Measurements from ENCODE around the gene STRA8.

STRA8 gene, protein sequence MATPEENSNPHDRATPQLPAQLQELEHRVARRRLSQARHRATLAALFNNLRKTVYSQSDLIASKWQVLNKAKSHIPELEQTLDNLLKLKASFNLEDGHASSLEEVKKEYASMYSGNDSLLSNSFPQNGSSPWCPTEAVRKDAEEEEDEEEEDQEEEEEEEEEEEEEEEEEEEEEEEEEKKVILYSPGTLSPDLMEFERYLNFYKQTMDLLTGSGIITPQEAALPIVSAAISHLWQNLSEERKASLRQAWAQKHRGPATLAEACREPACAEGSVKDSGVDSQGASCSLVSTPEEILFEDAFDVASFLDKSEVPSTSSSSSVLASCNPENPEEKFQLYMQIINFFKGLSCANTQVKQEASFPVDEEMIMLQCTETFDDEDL

DNA sequence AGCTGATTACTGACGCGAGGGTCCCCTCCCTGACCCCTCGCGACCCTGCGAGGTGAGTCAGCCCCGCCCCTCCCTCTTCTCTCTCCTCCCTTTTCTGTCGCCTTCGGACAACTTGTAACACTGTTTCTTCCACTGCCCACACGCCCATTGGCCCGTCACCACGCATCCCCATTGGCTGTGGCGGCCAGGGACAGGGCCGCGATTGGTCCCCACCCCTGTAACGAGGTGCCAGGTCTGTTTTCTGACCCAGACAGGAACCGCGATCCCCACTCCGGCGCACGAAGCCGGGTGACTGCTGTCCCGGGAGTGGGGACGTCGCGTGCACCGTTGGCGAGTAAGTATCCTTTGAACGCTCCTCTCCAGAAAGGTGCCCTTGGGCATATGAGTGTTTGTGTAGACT, at the start of gene STRA8:
Gene STRA8 (plus strand): TSS at position 269 of the 400 bp plus-strand sequence. CDS start 6,687 bp downstream, outside the sequence.
- DNase-seq: no peak

DNA sequence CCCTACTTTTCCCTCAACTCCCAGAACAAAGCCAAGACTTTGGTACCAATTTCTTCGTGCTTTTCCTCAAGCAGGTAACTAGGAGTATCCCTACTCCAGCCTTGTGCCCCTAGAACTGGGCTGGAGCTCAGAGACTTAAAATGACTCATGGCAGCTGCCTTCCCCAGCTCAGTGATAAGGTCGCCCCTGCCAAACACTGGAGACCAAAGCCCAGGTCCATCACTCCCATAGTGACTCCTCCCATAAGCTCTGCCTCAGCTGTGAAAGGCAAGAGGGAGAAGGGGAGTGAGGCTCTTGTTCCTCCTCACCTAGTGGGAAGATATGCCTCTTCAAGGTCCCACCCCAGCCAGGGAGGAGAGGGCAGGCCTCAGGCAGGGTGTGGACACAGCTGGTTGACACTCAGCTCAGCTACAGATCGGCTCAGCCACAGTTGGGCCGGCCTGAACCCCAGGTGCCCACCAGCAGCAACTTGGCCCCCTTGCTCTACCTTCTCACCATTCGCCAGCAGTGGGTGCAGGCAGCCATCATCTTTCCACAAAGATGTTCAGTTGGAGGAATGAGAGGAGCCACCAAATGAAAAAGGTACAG, 49.3 kb upstream of the STRA8 start:
- no peak for DNase-seq

DNA sequence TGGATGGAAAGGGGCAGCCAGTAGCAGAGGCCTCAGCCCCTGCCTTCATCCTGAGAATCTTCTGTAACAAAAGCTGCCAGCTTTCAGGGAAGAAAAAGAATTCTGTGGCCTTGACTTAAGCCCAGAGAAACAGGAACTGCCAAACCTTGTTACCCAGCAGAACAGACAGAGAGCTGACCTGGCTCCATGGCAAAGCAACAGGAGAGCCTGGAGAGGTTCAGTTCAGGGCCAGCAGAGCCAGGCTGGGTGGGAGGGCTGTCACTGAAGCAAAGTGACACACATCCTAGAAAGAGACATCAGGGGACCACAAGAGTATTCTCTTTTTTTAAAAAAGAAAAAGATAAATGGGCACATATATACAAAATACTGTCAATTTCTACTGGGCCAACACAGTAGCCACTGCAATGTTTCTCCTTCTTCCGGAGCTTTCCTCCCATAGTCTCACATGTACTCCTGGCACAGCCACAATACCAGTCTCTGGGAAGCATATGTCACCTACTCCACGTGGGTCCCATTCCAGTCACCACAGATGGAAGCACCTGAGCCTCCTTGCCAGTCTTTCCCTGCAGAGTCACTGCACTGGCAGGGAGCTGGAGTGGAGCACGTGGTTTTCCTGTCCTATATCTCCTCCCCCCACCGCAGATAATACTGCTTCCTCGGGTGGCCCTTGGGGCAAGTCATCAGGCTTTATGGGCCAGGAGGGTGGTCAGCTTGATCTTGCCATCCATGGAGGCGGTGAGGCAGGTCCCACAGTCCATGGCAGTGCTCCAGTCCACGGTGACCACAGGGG, 48.0 kb upstream of the STRA8 start:
- DNase-seq: no peak

DNA sequence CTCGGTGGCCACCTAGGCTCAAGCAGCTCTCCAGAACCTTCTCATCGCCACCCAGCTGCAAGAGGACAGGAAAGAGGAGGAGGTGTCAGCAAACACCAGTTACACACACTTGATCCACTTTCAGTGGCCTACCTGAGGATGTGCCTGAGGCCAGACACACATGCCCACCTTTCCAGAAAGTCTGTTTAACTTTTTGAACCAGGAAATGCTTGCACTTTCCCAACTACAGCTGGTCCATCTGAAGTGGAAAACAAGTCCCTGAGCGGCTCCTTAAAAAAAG, 47.4 kb upstream of the STRA8 start:
- no peak for DNase-seq

DNA sequence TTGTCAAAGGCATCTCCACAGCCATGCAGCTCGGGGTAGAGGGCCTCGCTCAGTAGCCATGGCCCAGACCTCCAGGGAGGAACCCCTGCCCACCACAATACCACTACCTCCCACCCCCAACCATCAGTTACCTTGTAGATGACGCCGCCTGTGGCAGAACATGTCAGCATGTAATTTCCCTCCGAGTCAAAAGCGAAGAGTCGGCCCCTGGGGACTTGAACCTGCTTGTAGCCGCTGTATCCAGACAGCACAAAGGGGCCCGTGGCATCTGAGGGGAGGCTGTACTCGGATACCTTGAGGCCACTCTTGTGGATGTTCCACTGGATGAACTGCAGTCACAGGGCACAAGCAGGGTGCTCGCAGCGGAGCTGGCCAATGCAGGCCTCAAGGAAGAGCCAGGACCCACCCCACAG, 46.8 kb upstream of the STRA8 start:
- no peak for DNase-seq

DNA sequence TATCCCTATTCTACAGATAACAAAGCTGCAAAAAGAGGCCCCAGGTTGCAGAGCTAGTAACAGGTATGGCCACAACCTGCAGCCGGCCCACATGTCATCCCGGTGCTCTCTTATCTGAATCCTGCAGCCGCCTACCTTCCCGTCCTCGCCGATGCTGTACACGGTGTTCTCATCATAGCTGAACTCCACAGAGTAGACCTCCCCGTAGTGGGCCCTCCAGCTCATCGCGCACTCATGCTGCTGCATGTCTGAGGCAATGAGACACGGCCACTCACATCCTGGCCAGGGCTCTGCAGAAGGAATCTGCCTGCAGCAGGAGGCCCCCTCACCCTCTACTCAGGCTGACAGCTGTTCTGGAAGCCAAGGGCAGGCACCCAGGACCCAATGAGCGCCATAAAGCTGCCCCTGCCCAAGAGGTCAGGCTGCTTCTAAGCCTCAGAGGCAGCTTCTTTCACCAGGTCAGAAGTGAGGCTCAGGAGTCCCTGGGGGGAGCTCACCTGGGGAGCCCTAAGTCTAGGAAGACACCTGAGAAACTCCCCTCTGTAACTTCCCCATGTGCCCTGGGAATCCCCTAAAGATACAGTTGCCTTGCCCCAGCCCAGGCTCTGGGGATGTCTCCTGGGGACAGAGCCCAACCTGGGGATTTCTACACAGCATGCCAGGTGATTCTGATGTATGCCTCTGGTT, 45.2 kb upstream of the STRA8 start:
- no peak for DNase-seq

DNA sequence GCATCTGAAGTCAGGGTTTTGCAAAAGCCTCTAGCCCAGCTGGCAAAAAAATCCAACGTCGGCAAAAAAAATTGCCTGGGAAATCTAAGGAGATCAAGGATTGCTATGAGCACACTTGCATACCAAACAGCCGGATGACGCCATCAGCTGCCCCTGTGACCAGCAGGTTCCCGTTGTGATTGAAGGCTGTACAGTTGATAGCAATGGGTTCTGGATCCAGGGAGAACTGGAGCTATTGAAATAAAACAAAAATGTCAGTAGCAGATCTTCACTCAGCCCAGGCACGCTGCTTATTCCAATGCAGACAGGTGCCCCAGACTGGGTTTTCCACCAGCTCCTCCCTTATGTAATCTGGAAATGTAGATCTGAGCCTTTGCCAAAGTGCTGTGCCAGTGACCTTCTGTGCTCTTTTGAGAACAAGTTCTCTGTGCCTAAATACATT, 44.4 kb upstream of the STRA8 start:
- DNase-seq: no peak

DNA sequence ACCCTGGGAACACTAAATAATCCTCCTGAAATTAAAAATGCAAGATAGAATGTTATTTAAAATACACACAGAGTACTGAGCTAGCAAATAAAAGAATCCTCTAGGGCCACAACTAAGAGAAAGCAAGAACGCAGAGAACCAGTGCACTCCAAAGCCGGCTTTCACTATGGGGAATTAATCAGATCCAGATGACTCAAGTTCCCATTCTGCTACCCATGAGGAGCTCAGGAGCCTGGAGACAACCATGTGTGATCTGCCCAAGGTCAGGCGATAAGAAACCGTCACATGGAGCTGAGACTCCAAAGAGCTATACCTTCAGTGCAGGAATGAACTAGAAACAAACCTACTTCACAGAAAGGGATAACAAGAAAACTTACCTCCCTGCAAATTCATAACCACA, 43.7 kb upstream of the STRA8 start:
- DNase-seq: no peak

DNA sequence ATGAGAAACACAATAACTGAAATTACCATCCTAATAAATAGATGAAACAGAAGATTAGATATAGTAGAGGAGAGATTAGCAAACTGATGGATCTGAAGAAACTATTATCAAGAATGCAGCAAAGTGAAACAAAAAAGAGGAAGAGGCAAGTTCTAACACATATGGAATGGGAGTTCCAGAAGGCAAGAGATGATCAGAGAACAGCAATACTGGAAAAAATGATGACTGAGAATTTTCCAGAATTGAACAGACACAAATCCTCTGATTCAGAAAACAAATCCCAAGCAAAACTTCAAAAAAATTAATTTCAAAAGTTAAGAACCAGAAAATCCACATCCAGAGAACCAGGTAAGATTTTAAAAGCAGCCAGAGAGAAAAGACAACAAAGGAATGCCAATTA, 42.9 kb upstream of the STRA8 start:
- DNase-seq: no peak

DNA sequence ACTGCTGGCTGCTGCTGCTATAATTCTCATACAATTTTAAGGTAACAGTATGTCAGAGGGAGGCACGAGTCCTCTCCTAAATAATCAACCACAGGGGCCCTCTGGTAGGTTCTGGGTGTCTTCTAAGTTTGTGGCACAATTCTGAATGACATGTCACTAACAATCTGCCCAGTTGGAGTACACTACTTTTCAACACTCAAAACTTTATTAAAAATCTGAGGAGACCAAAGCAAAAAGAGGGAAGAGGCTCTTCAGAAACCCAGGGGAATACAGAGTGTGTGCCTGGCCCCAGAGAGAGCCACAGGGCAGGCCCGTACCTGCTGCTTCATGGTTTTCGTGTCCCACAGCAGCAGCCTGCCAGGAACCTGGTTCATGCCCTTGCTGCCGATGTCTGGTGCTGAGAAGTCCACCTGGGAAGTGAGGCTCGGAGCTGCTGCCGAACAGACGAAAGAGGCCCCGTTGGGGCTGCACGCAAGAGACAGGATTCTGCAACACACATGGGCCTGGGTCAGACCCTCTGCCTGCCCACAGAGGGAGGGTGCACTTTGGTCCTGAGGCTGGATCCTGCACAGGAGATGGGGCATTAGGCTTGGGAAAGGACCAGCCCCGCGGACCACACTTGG, 40.6 kb upstream of the STRA8 start:
- no peak for DNase-seq

DNA sequence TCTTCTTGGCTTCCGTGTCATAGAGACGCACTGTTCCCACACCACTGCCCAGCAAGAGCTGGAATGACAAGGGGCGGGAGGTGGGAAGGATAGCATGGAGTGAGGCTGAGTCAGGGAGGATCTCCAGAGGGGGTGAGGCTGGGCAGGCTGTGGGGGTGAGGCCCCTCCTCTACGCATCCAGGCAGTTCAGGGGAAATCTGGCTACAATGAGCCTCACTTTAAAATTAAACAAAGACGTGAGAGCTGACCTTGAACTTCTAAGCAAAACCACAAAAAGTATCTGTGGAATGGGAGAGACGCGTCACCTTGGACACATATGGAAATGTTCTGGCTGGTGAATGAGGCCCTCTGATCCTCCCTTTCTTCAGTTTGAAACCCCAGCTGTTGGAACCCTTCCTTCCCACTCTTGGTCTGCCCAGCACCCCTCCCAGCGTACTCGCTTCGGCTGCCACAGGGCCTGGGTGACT, 40.0 kb upstream of the STRA8 start:
- DNase-seq: no peak

DNA sequence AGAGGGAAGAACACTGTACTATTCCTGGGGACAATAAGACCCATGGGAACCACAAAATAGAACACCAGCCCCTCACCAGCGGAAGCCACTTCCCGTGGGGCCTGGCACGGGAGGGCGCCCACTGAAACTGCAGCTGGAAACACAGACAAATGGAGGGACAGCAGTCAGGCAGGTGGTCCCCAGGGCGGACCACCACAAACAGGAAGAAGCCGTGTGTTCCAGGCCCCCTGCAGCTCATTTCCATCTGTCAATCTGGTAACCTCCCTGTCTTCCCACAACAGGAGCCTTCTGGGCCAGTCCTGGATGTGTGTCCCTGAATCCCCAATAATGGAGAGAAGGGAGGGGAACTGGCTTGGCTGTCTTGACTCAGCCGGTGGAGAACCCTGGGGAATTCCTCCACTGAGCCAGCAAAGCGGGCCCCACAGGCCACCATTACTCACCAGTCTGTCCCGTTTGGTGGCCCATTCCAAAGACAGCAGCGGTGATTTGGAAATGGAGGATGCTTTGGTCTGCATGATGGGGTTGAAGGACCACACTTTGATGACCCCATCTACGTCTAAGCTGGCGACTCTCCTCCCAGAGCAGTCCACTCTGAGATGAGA, 39.0 kb upstream of the STRA8 start:
- no peak for DNase-seq

DNA sequence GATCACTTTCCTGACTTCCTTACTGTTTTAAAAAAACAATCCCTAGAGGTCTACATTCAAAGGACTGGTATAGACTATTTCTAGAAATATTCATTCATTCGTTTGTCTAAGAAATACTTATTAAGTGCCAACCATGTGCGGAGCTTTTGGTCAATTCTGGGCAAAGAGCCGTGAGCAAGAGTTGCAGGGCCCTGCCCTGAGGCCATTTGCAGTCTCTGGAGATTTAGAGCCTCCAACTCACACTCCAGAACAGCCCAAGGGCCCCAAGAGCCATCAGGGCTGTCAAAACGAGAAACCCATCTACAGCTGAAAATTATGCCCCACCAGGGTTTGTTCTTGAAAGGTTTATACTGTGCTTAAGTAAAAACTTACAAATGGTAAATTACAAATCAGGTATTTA, 38.5 kb upstream of the STRA8 start:
- no peak for DNase-seq

DNA sequence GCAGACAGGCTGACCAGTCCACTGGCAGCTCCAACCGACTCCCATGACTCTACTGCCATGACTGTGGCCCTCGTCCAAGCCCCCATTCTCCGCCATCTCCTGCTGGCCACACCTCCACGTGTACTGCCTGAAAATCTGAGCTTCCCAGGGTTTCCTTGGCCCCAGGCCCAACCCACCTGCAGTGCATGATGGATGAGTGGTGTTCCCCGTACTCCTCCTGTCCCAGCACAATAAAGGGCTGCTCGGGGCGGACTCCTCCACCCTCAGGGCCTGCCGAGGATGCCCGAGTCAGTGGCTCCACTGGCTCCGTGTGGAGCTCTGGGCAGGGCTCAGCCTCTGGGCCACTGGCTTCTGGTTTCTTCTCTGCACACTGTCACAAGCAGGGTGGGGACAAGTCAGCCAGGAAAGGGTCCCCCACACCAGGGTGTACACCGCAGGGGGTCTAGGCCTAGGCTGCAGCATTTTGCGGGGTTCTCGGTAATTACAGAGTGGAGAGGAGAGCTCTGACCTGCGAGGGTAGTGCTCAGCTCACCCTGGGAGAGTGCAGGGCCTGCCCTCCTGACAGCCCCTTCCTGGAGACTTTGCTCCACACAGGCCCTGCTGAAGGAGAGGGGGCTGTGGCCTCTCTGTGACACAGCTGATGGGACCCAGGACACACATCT, 37.5 kb upstream of the STRA8 start:
- no peak for DNase-seq

DNA sequence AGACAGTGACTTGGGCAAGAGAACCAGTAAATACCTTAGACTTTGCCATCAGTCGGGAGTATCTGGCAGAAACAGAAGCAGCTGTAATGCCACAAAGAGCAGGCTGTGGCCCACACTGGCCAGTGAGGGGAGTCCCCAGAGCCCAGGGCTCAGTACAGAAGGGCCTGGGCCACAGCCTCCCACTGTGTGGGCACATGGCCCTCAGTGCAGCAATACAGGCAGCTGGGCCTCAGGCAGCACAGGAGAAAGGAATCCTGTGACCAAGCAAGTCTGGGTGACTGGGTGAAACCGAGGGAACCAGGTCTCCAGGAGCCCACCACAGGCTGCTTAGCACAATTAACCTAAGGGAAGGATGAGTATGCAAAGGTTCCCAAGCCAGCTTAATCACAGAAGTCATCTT, 36.3 kb upstream of the STRA8 start:
- no peak for DNase-seq

DNA sequence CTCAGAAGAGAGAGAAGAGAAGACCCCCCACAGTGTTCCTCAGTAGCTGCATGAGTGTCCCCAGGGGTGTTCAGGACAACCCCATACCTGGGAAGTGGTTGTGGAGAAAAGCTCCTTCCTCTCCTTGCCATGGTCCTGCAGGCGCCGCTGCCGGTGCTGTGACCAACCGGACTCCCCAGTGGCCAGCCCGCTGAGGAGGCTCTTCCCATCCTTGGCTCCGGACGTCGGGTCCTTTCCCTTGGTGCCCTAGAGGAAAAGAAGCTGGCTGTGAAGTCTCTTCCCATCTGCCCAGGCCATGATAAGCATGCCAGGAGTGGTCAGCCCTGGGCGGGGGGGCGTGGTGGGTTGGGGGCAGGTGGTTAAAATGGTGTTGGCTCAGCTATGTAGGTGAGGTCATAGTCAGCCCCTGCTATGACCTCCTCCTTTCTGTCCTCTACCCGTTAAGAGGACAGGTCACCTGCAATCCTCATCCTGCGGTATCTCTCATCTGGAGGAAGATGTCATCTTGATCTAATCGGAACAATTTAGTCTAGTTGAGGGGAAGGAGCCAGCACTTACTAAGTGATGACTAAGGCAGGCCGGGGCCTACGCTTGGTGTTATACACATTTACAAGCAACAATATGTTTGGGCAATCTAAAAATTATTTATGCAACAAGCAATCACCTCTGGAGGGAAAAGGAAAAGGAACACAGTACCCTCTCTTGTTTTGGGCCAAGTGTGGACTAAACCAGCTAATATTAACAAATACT, 35.6 kb upstream of the STRA8 start:
- no peak for DNase-seq

DNA sequence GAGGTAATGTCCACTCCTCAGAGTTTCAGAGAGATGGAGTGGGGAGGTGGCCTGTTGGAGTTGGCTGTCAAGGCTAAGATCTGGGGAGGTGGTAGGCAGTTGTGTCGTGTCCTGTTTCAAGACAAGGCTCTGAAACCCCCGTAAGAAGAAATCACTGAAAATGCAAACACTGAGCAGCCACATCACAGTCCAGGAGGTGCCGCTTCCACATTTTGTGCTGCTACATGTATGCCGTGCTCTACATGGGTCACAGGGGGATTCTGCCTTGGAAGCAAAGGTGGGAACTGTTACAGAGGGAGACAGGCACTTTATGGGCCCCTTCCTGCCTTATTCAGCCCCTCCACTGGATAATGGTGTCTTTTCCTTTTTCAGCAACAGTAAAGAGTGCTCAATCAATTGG, 34.2 kb upstream of the STRA8 start:
- no peak for DNase-seq

DNA sequence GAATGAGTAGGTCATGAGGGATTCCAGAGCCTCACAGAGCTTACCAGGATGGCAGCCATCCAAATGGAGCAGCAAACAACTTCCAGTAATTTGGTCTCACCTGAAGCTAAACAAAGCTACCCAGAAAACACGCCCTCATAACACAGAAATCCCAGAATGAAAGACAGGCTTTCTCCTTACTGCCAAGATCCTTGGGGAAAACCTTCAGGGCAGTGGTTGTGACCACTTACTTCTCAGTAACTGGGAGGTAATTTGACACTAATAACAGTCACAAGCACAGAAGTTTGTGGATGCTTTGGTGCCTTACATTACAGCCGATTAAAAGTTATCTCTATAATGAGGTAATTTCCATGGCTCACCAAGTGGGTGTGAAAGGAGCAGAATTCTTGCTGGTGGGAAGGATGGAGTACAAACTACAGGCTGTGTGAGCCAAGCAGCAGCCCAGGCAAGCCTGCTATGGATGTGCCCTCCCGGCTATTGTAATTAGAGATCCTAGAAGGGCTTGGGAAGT, 32.8 kb upstream of the STRA8 start:
- no peak for DNase-seq

DNA sequence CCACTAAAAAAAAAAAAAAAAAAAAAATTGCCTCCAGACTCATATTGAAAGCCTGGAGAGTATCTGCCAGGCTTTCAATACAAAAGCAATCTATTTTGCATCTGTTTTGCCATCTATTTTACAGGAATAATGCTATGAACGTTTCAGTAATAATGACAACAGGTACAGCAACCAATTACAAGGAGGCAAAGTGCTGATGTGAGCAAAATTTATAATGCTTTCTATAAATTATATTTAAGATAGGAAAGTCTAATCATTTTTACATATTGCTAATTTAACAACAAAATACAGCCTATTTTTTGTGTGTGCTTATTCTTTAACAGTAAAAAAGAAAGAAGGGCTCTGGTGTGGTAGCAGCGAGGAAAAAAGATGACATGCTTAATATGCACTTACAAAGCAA, 32.3 kb upstream of the STRA8 start:
- no peak for DNase-seq

DNA sequence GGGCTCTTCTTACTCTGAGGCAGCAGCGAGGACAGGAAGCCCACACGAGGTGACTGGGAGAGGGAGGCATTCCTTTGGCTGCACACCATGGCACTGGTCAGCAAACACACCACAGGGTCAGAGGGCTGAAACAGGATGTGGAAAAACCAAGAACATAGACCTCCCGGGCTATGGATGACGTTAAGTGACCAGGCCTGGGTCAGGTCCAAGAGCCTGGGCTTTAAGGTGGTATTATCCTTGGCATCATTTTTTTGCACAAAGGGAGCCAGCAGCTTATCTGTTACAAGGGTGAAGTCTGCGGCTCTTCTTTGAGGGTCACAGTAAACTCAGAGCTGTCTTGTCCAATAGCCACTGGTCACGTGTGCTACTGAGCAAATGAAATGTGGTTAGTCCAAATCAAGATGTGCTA, 29.3 kb upstream of the STRA8 start:
- no peak for DNase-seq

DNA sequence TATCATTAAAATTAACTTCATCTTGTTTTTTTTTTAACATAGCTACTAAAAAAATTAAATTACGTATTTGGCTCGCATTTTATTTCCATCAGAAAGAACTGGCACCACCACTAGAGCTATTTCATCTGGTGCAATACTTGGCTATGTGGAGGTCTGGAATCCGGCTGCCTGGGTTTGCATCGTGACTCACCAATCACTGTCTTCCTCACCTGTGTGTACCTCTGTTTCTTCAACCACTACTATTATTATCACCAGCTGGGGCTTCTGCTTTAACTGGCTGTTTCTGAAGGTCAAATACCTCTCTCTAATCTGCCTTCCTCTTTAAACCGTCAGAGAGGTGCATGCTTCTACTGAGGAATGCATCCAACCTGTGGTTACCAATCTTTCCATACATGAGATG, 28.8 kb upstream of the STRA8 start:
- DNase-seq: no peak

Data from NCI-H526 treated with DMSO at 0.1 percent for 48 hours (cell line).